Progenitor cell of endocrine pancreas (in vitro differentiated cells): ENCODE data around the gene PMS2. TPM values are rescaled to one million over a fixed set of nuclear protein-coding genes. Genes with fewer than 3 reads are reported as not detected.

Experiments
- DNase-seq: peaks from one replicate; pipeline ENCODE4 v3.0.0; 2021; ENCODE audit warnings: low spot score; ENCODE audit not compliant: unreplicated experiment
- H3K27ac Mint-ChIP-seq: 2 replicates; pipeline ENCODE4 v1.8.0; 2021; ENCODE audit warnings: mild to moderate bottlenecking, moderate library complexity, mixed read lengths
- H3K27me3 Mint-ChIP-seq: 2 replicates; pipeline ENCODE4 v1.8.0; 2021; ENCODE audit warnings: mixed read lengths
- H3K36me3 Mint-ChIP-seq: 2 replicates; pipeline ENCODE4 v1.8.0; 2022; ENCODE audit warnings: mixed read lengths; ENCODE audit not compliant: insufficient read depth
- H3K4me1 Mint-ChIP-seq: 2 replicates; pipeline ENCODE4 v1.8.0; 2021; ENCODE audit warnings: low read depth, mixed read lengths
- H3K4me3 Mint-ChIP-seq: 2 replicates; pipeline ENCODE4 v1.8.0; 2021; ENCODE audit warnings: low read depth, mild to moderate bottlenecking, moderate library complexity, mixed read lengths
- H3K9me3 Mint-ChIP-seq: 2 replicates; pipeline ENCODE4 v1.8.0; 2021; ENCODE audit warnings: low read depth, mixed read lengths
- CTCF ChIP-seq: fragments of 200-600 bp; sonication (generic); IDR thresholded peaks from one replicate; pipeline ENCODE4 v1.5.0; 2021; ENCODE audit warnings: antibody characterized with exemption, mild to moderate bottlenecking; ENCODE audit not compliant: unreplicated experiment
- total RNA-seq: library from RNA; stranded (reverse); gene quantifications from 2 replicates; pipeline ENCODE4 v1.2.1, GENCODE V29; 2021

Gene PMS2
- total RNA-seq, 1 donor from 2014 or later: 19.7 TPM

GRCh38 chr7:6022707-6023106, 13.9 kb upstream of the PMS2 start:
- no peak overlapping the region for H3K4me3 Mint-ChIP-seq
- H3K27me3 Mint-ChIP-seq: no peaks in the 10 kb centered on the region
- TF ChIP-seq CTCF: no peak
- no peak overlapping the region for H3K27ac Mint-ChIP-seq
- H3K36me3 Mint-ChIP-seq: peaks cover 46% of the 10 kb centered on the region
- no peaks in the 10 kb centered on the region for H3K9me3 Mint-ChIP-seq
- DNase-seq: no peak
- no peaks in the 10 kb centered on the region for H3K4me1 Mint-ChIP-seq

- no peak for DNase-seq
- Mint-ChIP-seq H3K36me3 (peaks cover 36% of the 10 kb centered on the region), H3K4me1 (no peaks in the 10 kb centered on the region), H3K4me3 (no peak overlapping the region), H3K27me3 (no peaks in the 10 kb centered on the region), H3K27ac (peak overlapping the region; percentile 78), H3K9me3 (no peaks in the 10 kb centered on the region)
- no peak for TF ChIP-seq CTCF
Observed at GRCh38 chr7:6020371-6021286, 11.8 kb upstream of the PMS2 start.

- DNase-seq: no peak
- Mint-ChIP-seq H3K27me3 (no peaks in the 10 kb centered on the region), H3K9me3 (no peaks in the 10 kb centered on the region), H3K4me1 (peaks cover 9% of the 10 kb centered on the region), H3K27ac (no peak overlapping the region), H3K36me3 (peaks cover 25% of the 10 kb centered on the region), H3K4me3 (no peak overlapping the region)
- TF ChIP-seq CTCF: no peak
Observed at GRCh38 chr7:6016653-6016966, 7.8 kb upstream of the PMS2 start.

- Mint-ChIP-seq H3K36me3 (peaks cover 22% of the 10 kb centered on the region), H3K4me3 (no peak overlapping the region)
- no peak for DNase-seq
Observed at GRCh38 chr7:6015917-6016652, 7.2 kb upstream of the PMS2 start.

More at GRCh38 chr7:6015917-6016652, 7.2 kb upstream of the PMS2 start:
- TF ChIP-seq CTCF: no peak
- Mint-ChIP-seq H3K4me1 (peaks cover 9% of the 10 kb centered on the region), H3K9me3 (no peaks in the 10 kb centered on the region), H3K27ac (no peak overlapping the region), H3K27me3 (no peaks in the 10 kb centered on the region)
